Transverse colon (tissue), 4 donors: ENCODE data around the gene CNTN5. TPM values are rescaled to one million over a fixed set of nuclear protein-coding genes. Genes with fewer than 3 reads are reported as not detected.

Source experiments
- DNase-seq: peaks from one replicate; pipeline ENCODE4 v3.0.0-alpha.2; 2019
- H3K27ac ChIP-seq, 4 donors: fragments of 200-600 bp; sonication (generic); 2 replicates each; pipeline ENCODE4 v1.5.1; 2016 to 2018; ENCODE audit warnings: inconsistent platforms in 4 of 4
- H3K27me3 ChIP-seq: fragments of 200-600 bp; sonication (generic); 2 replicates; pipeline ENCODE4 v1.5.1; 2017; ENCODE audit warnings: inconsistent platforms
- H3K36me3 ChIP-seq, 4 donors: fragments of 200-600 bp; sonication (generic); 2 replicates each; pipeline ENCODE4 v1.5.1; 2017 to 2019; ENCODE audit warnings: inconsistent platforms in 4 of 4
- H3K4me1 ChIP-seq, 4 donors: fragments of 200-600 bp; sonication (generic); 2 replicates each; pipeline ENCODE4 v1.5.1; 2017 to 2020; ENCODE audit warnings: inconsistent platforms in 4 of 4
- H3K4me3 ChIP-seq, 4 donors: fragments of 200-600 bp; sonication (generic); 1 replicate in 1 of 4; 2 replicates in 3 of 4; pipeline versions ENCODE4 v1.5.1 to v1.6.1; 2017 to 2019; ENCODE audit warnings: inconsistent platforms in 4 of 4
- H3K9me3 ChIP-seq, 2 donors: fragments of 200-600 bp; sonication (generic); 2 replicates each; pipeline ENCODE4 v1.5.1; 2017 to 2019; ENCODE audit warnings: inconsistent platforms in 2 of 2
- CTCF ChIP-seq, 5 experiments: fragments of 200-600 bp in 3 of 5; fragments of 450-650 bp in 2 of 5; sonication (generic) in 3 of 5; IDR thresholded peaks; 1 replicate in 2 of 5; 2 replicates in 3 of 5; pipeline ENCODE4 v1.5.1; 2016 to 2017; ENCODE audit warnings: antibody characterized with exemption in 5 of 5, inconsistent platforms in 3 of 5, mild to moderate bottlenecking in 2 of 5, moderate library complexity in 1 of 5
- EP300 ChIP-seq: sonication (generic); formaldehyde crosslinking; IDR thresholded peaks from one replicate; pipeline ENCODE4 v1.6.1; 2017; ENCODE audit warnings: antibody characterized with exemption, low read depth
- POLR2A ChIP-seq: fragments of 450-650 bp; IDR thresholded peaks from one replicate; pipeline ENCODE4 v1.6.1; 2016; ENCODE audit warnings: antibody characterized with exemption, mild to moderate bottlenecking, moderate library complexity
- POLR2AphosphoS5 ChIP-seq, 3 donors: sonication (generic); formaldehyde crosslinking; IDR thresholded peaks; one replicate each; pipeline ENCODE4 v1.6.1; 2016; ENCODE audit warnings: antibody characterized with exemption in 3 of 3
- WGBS, 2 donors: methylation state at CpG; one replicate each; pipeline ENCODE4 v1.1.5; 2018; ENCODE audit warnings: low coverage in 1 of 2; 5-methylcytosine and 5-hydroxymethylcytosine counted together
- in situ Hi-C, 4 donors: fragments of 200-750 bp; cut with MboI; loops; one replicate each; pipeline versions ENCODE4 v1.15.0 to v1.15.1; 2017; ENCODE audit warnings: low sequenced_read_pairs in 3 of 4, low pct_ligation_motif_present in 1 of 4, low pct_unique_long_range_greater_than_20kb in 1 of 4
- intact Hi-C: fragments of 100-400 bp; cut with DNase I; formaldehyde crosslinking; loops from one replicate; pipeline ENCODE4 v1.15.1; 2023; ENCODE audit warnings: low total_unique reads
- total RNA-seq, 4 donors: library from RNA; depleted of rRNA; stranded (reverse); fragments of >200 nt; gene quantifications; one replicate each; pipeline ENCODE4 v1.1.0, GENCODE V29; 2016

CNTN5 gene
- total RNA-seq, 4 donors from 2014 or later: 0.14 TPM; not detected in 3

- Histone ChIP-seq H3K27ac (no peak overlapping the region), H3K4me3 (no peak overlapping the region), H3K4me1 (no peaks in the 10 kb centered on the region), H3K36me3 (no peaks in the 10 kb centered on the region), H3K27me3 (no peaks in the 10 kb centered on the region), H3K9me3 (no peaks in the 10 kb centered on the region)
- in situ Hi-C loops (no loop called here), intact Hi-C loops (no loop called here)
- no peak for TF ChIP-seq POLR2AphosphoS5 (IDR thresholded peaks at IDR 0.05)
- TF ChIP-seq CTCF (IDR thresholded peaks at IDR 0.05): no peak
- TF ChIP-seq EP300: no peak
- TF ChIP-seq POLR2A: no peak
- DNase-seq: no peak
- 80% methylated on average over 2 to 6 of the region's 6 CpGs for WGBS, 2 donors
Measured at GRCh38 chr11:100188137-100188783, 1167.5 kb downstream of the CNTN5 start.

- 59 to 66% methylated on average over 3 of the region's 3 CpGs for WGBS, 2 donors
Measured at GRCh38 chr11:100190395-100190794, 1169.6 kb downstream of the CNTN5 start.

GRCh38 chr11:100192181-100192580 lies 1171.4 kb downstream of the CNTN5 start:
- DNase-seq: no peak
- TF ChIP-seq POLR2A: no peak
- no peak for TF ChIP-seq POLR2AphosphoS5 (IDR thresholded peaks at IDR 0.05)
- no peak for TF ChIP-seq EP300
- no peak for TF ChIP-seq CTCF (IDR thresholded peaks at IDR 0.05)
- H3K27me3 ChIP-seq: no peaks in the 10 kb centered on the region
- in situ Hi-C loops: no loop called here
- no peaks in the 10 kb centered on the region for H3K36me3 ChIP-seq
- 41 to 83% methylated on average over 1 of the region's 1 CpG for WGBS, 2 donors
- intact Hi-C loops: no loop called here
- H3K4me3 ChIP-seq: no peak overlapping the region
- H3K9me3 ChIP-seq: no peaks in the 10 kb centered on the region
- H3K4me1 ChIP-seq: no peaks in the 10 kb centered on the region
- H3K27ac ChIP-seq: no peak overlapping the region

More at GRCh38 chr11:100190395-100190794, 1169.6 kb downstream of the CNTN5 start:
- no peak for TF ChIP-seq POLR2A
- TF ChIP-seq CTCF (IDR thresholded peaks at IDR 0.05): no peak
- TF ChIP-seq EP300: no peak
- TF ChIP-seq POLR2AphosphoS5 (IDR thresholded peaks at IDR 0.05): no peak
- in situ Hi-C loops: no loop called here
- intact Hi-C loops: no loop called here
- Histone ChIP-seq H3K27me3 (no peaks in the 10 kb centered on the region), H3K36me3 (no peaks in the 10 kb centered on the region), H3K9me3 (no peaks in the 10 kb centered on the region), H3K4me3 (no peak overlapping the region), H3K27ac (no peak overlapping the region), H3K4me1 (no peaks in the 10 kb centered on the region)
- DNase-seq: no peak

- Histone ChIP-seq H3K27me3 (no peaks in the 10 kb centered on the region), H3K4me3 (no peak overlapping the region), H3K9me3 (no peaks in the 10 kb centered on the region), H3K4me1 (no peaks in the 10 kb centered on the region), H3K27ac (no peak overlapping the region), H3K36me3 (no peaks in the 10 kb centered on the region)
- intact Hi-C loops (no loop called here), in situ Hi-C loops (no loop called here)
- no peak for DNase-seq
- TF ChIP-seq POLR2A (no peak), CTCF (IDR thresholded peaks at IDR 0.05) (no peak), EP300 (no peak), POLR2AphosphoS5 (IDR thresholded peaks at IDR 0.05) (no peak)
- whole genome bisulfite sequencing, 2 donors: 69 to 74% methylated on average over 2 of the region's 2 CpGs
Measured at GRCh38 chr11:100203789-100204188, 1183.0 kb downstream of the CNTN5 start.
